HepG2 (cell line): ENCODE data around the gene PRMT7. TPM values are rescaled to one million over a fixed set of nuclear protein-coding genes. Genes with fewer than 3 reads are reported as not detected.

Experiments
- CBX2 ChIP-seq, 2 experiments: fragments of 200-600 bp in 1 of 2; sonication (generic); formaldehyde crosslinking in 1 of 2; IDR thresholded peaks; 2 replicates each; pipeline versions ENCODE4 v1.7.0 to v1.8.1; 2018 to 2022; ENCODE audit warnings: low read depth in 2 of 2, low read length in 1 of 2, mild to moderate bottlenecking in 1 of 2, missing genetic modification reagents in 1 of 2
- CREM ChIP-seq, 2 experiments: sonication (generic) in 1 of 2; formaldehyde crosslinking in 1 of 2; IDR thresholded peaks; 2 replicates each; pipeline versions ENCODE4 v1.4.0 to v1.6.1; 2016 to 2020; ENCODE audit warnings: antibody characterized with exemption in 1 of 2, mild to moderate bottlenecking in 1 of 2, missing genetic modification reagents in 1 of 2
- IKZF1 ChIP-seq: fragments of 450-650 bp; IDR thresholded peaks from 2 replicates; pipeline ENCODE4 v1.7.1; 2016
- JUN ChIP-seq: sonication (generic); formaldehyde crosslinking; IDR thresholded peaks from 2 replicates; pipeline ENCODE4 v1.4.0; 2020; ENCODE audit warnings: mild to moderate bottlenecking, missing genetic modification reagents
- KLF15 ChIP-seq: sonication (generic); formaldehyde crosslinking; IDR thresholded peaks from 2 replicates; pipeline ENCODE4 v1.8.1; 2023; ENCODE audit warnings: borderline replicate concordance, mild to moderate bottlenecking, inconsistent platforms, missing genetic modification reagents, mixed read lengths
- NFKBIZ ChIP-seq: IDR thresholded peaks from 2 replicates; pipeline ENCODE4 v1.6.1; 2018; ENCODE audit warnings: missing genetic modification reagents, missing compliant biosample characterization
- POGZ ChIP-seq: sonication (generic); formaldehyde crosslinking; IDR thresholded peaks from 2 replicates; pipeline ENCODE4 v1.4.0; 2020; ENCODE audit warnings: mild to moderate bottlenecking, missing genetic modification reagents
- RFXAP ChIP-seq: sonication (generic); formaldehyde crosslinking; IDR thresholded peaks from 2 replicates; pipeline ENCODE4 v1.4.0; 2020; ENCODE audit warnings: missing genetic modification reagents, borderline replicate concordance
- SMARCC2 ChIP-seq: fragments of 450-650 bp; IDR thresholded peaks from 2 replicates; pipeline ENCODE4 v1.6.1; 2017; ENCODE audit warnings: antibody characterized with exemption, mild to moderate bottlenecking
- ZNF282 ChIP-seq: fragments of 450-650 bp; IDR thresholded peaks from 2 replicates; pipeline ENCODE4 v1.6.1; 2018; ENCODE audit not compliant: partially characterized antibody
- ZNF432 ChIP-seq: sonication (generic); formaldehyde crosslinking; IDR thresholded peaks from 2 replicates; pipeline ENCODE4 v1.5.0; 2020; ENCODE audit warnings: missing genetic modification reagents, mild to moderate bottlenecking, borderline replicate concordance
- ZNF652 ChIP-seq: IDR thresholded peaks from 2 replicates; pipeline ENCODE4 v1.6.1; 2016; ENCODE audit warnings: low read depth, borderline replicate concordance
- ZNF75D ChIP-seq: sonication (generic); formaldehyde crosslinking; IDR thresholded peaks from 2 replicates; pipeline ENCODE4 v1.8.1; 2023; ENCODE audit warnings: missing genetic modification reagents, mild to moderate bottlenecking, borderline replicate concordance
- ZNF841 ChIP-seq: sonication (generic); formaldehyde crosslinking; IDR thresholded peaks from 2 replicates; pipeline ENCODE4 v1.8.1; 2023; ENCODE audit warnings: missing genetic modification reagents, borderline replicate concordance
- polyA plus RNA-seq, 8 experiments: library from polyadenylated mRNA; depleted of rRNA in 3 of 8; stranded (reverse) in 7 of 8; unstranded in 1 of 8; fragments of >200 nt; fragmentation: Illumina TruSeq in 4 of 8; extraction: Trizol in 4 of 8; gene quantifications; 2 replicates each; pipeline versions ENCODE4 v1.2.1 to v1.2.3, GENCODE V29; 2011 to 2016; ENCODE audit warnings: low read depth in 4 of 8, missing spikeins in 1 of 8, mixed read lengths in 1 of 8; ENCODE audit not compliant: insufficient read depth in 1 of 8
- total RNA-seq, 5 experiments: library from RNA; depleted of rRNA; stranded (reverse); fragments of >200 nt; fragmentation: Illumina TruSeq; extraction: Trizol; gene quantifications; 2 replicates each; pipeline ENCODE4 v1.2.3, GENCODE V29; 2016; ENCODE audit warnings: low read depth in 1 of 5
- TF ChIP-seq, protein P1 (sequence below): sonication (generic); formaldehyde crosslinking; IDR thresholded peaks from 2 replicates; pipeline ENCODE4 v1.5.0; 2020; ENCODE audit warnings: mild to moderate bottlenecking, missing genetic modification reagents
- TF ChIP-seq, protein P2 (sequence below): sonication (generic); formaldehyde crosslinking; IDR thresholded peaks from 2 replicates; pipeline ENCODE4 v1.8.0; 2022; ENCODE audit warnings: missing genetic modification reagents, low read depth, mild to moderate bottlenecking, borderline replicate concordance
- TF ChIP-seq, protein P3 (sequence below): sonication (generic); formaldehyde crosslinking; IDR thresholded peaks from 2 replicates; pipeline ENCODE4 v1.4.0; 2020; ENCODE audit warnings: missing genetic modification reagents
- TF ChIP-seq, protein P4 (sequence below): sonication (generic); formaldehyde crosslinking; IDR thresholded peaks from 2 replicates; pipeline ENCODE4 v1.5.1; 2020; ENCODE audit warnings: mild to moderate bottlenecking, missing genetic modification reagents, borderline replicate concordance
- TF ChIP-seq, protein P5 (sequence below): sonication (generic); formaldehyde crosslinking; IDR thresholded peaks from 2 replicates; pipeline ENCODE4 v1.8.1; 2023; ENCODE audit warnings: missing genetic modification reagents, mild to moderate bottlenecking, borderline replicate concordance

PRMT7 gene
- total and polyA plus RNA-seq, 2 of the 13 experiments (the other 11 are each of a cell fraction or from before 2014, with no cell fraction given) = 47.5 to 55.0 TPM

DNA sequence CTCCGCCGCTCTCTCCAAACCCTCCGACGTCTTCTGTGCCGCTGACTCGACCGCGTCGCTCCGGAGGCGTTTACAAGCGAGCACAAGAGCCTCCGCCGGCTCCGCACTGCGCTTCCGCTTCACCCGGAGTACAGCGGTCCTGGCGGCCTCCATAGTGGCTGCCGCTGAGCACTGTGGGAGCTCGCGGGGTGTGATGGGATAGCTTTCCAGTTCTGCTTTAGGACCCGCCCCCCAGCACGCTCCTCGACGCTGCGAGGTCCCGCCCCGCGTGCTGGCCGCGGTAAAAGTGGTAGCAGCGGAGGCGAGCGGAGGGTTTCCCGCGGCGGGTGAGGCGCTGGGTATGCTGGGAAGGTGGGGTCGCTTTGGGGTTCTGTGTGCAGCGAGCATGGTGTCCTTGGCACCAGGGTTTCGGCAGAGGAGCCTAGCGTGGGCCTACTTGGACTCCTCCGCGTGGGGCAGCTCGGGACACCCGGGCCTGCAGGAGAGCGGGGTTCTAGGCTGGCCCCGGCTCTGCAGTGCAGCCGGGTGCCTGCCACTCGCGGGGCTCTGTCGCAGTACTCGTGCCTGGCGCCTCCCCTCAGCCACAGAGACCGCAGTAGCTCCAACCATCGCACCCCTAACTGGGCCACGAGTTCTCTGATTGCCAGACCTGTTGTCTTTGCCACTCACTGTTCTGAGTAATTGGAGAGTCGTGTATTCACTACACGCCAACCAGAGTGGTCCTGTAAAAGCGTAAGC is at the start of gene PRMT7, which contains the start of gene SLC7A6OS (continued):
- TF ChIP-seq, protein P1, sequence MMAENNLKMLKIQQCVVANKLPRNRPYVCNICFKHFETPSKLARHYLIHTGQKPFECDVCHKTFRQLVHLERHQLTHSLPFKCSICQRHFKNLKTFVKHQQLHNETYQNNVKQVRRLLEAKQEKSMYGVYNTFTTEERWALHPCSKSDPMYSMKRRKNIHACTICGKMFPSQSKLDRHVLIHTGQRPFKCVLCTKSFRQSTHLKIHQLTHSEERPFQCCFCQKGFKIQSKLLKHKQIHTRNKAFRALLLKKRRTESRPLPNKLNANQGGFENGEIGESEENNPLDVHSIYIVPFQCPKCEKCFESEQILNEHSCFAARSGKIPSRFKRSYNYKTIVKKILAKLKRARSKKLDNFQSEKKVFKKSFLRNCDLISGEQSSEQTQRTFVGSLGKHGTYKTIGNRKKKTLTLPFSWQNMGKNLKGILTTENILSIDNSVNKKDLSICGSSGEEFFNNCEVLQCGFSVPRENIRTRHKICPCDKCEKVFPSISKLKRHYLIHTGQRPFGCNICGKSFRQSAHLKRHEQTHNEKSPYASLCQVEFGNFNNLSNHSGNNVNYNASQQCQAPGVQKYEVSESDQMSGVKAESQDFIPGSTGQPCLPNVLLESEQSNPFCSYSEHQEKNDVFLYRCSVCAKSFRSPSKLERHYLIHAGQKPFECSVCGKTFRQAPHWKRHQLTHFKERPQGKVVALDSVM = peak; percentile 76
- peak; percentile 66 for TF ChIP-seq ZNF652 (CRISPR knock-in tag)
- peak; percentile 99 for TF ChIP-seq KLF15 (CRISPR knock-in tag)
- no peak for TF ChIP-seq CBX2 (IDR thresholded peaks at IDR 0.05; ENCODE audit: low read depth, low read length)
- TF ChIP-seq CBX2 (CRISPR knock-in tag; IDR thresholded peaks at IDR 0.05; ENCODE audit: low read depth) = peak; percentile 82; the same call in 1 of the 2 replicates
- peak; percentile 93 for TF ChIP-seq JUN (CRISPR knock-in tag)
- TF ChIP-seq POGZ (CRISPR knock-in tag) = peak; percentile 94
- no peak for TF ChIP-seq ZNF432 (CRISPR knock-in tag)
- TF ChIP-seq, protein P2, sequence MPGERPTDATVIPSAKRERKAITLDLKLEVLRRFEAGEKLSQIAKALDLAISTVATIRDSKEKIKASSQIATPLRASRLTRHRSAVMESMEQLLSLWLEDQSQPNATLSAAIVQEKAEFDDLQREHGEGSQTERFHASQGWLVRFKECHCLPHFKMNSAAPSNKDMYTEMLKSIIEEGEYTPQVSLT (CRISPR knock-in tag) = no peak; the same call in 1 of the 2 replicates
- peak; percentile 99 for TF ChIP-seq ZNF841
- TF ChIP-seq, protein P3, sequence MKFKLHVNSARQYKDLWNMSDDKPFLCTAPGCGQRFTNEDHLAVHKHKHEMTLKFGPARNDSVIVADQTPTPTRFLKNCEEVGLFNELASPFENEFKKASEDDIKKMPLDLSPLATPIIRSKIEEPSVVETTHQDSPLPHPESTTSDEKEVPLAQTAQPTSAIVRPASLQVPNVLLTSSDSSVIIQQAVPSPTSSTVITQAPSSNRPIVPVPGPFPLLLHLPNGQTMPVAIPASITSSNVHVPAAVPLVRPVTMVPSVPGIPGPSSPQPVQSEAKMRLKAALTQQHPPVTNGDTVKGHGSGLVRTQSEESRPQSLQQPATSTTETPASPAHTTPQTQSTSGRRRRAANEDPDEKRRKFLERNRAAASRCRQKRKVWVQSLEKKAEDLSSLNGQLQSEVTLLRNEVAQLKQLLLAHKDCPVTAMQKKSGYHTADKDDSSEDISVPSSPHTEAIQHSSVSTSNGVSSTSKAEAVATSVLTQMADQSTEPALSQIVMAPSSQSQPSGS (CRISPR knock-in tag) = peak; percentile 88
- no peak for TF ChIP-seq ZNF282
- TF ChIP-seq RFXAP = peak; percentile 98
- TF ChIP-seq CREM (IDR thresholded peaks at IDR 0.05) = peak; percentile 68
- no peak for TF ChIP-seq CREM (CRISPR knock-in tag; IDR thresholded peaks at IDR 0.05)
- TF ChIP-seq, protein P4, sequence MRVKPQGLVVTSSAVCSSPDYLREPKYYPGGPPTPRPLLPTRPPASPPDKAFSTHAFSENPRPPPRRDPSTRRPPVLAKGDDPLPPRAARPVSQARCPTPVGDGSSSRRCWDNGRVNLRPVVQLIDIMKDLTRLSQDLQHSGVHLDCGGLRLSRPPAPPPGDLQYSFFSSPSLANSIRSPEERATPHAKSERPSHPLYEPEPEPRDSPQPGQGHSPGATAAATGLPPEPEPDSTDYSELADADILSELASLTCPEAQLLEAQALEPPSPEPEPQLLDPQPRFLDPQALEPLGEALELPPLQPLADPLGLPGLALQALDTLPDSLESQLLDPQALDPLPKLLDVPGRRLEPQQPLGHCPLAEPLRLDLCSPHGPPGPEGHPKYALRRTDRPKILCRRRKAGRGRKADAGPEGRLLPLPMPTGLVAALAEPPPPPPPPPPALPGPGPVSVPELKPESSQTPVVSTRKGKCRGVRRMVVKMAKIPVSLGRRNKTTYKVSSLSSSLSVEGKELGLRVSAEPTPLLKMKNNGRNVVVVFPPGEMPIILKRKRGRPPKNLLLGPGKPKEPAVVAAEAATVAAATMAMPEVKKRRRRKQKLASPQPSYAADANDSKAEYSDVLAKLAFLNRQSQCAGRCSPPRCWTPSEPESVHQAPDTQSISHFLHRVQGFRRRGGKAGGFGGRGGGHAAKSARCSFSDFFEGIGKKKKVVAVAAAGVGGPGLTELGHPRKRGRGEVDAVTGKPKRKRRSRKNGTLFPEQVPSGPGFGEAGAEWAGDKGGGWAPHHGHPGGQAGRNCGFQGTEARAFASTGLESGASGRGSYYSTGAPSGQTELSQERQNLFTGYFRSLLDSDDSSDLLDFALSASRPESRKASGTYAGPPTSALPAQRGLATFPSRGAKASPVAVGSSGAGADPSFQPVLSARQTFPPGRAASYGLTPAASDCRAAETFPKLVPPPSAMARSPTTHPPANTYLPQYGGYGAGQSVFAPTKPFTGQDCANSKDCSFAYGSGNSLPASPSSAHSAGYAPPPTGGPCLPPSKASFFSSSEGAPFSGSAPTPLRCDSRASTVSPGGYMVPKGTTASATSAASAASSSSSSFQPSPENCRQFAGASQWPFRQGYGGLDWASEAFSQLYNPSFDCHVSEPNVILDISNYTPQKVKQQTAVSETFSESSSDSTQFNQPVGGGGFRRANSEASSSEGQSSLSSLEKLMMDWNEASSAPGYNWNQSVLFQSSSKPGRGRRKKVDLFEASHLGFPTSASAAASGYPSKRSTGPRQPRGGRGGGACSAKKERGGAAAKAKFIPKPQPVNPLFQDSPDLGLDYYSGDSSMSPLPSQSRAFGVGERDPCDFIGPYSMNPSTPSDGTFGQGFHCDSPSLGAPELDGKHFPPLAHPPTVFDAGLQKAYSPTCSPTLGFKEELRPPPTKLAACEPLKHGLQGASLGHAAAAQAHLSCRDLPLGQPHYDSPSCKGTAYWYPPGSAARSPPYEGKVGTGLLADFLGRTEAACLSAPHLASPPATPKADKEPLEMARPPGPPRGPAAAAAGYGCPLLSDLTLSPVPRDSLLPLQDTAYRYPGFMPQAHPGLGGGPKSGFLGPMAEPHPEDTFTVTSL (CRISPR knock-in tag) = peak; percentile 89
- TF ChIP-seq ZNF75D (CRISPR knock-in tag) = peak; percentile 96; the same call in 1 of the 2 replicates
- no peak for TF ChIP-seq IKZF1
- TF ChIP-seq, protein P5, sequence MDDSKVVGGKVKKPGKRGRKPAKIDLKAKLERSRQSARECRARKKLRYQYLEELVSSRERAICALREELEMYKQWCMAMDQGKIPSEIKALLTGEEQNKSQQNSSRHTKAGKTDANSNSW (CRISPR knock-in tag) = peak; percentile 99
- no peak for TF ChIP-seq SMARCC2
- TF ChIP-seq NFKBIZ (CRISPR knock-in tag) = peak; percentile 99
